GM12892 (cell line): Measurements from ENCODE around the gene PTPRK.

Experiments used
- POLR2A ChIP-seq: IDR thresholded peaks from 2 replicates; pipeline ENCODE4 v1.6.1; 2011; ENCODE audit warnings: low read depth, low read length, control low read depth
- POLR2AphosphoS5 ChIP-seq: IDR thresholded peaks from 2 replicates; pipeline ENCODE4 v1.6.1; 2011; ENCODE audit warnings: low read depth, low read length, control low read depth

DNA sequence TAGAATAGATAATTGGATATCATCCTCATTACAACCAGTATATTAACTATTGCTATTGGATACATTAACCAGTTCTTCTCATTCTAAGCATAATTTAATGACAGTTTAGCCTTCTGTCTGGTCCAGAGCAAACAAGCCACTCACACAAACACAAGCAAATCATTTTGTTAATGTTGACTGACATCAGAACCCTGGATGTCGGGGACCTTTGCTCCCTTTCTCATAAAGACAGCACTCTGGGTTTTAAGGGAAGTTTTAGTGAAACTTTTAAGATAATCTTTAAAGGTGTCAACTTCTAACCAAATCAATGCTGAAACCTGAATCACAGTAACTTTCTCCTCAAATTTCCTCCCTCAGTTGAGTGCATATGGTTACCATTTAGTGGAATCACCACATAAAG is 113.9 kb downstream of the PTPRK start:
- TF ChIP-seq POLR2AphosphoS5 (no peak), POLR2A (no peak)
